Measurements from ENCODE around the gene ACTG2.

The ACTG2 gene

DNA sequence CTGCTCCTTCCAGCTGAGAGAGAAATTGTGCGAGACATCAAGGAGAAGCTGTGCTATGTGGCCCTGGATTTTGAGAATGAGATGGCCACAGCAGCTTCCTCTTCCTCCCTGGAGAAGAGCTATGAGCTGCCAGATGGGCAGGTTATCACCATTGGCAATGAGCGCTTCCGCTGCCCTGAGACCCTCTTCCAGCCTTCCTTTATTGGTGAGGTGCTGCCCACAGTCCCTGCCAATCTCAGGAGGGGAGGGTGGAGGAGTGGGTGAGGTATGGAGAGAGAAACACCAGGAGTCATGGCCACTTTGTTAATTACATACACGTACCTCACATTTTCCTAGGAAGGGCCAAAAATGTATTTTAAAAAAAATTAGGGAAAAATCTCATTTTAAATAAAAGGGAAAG lies 21.9 kb downstream of the ACTG2 start:
- no peak for DNase-seq (ENCODE audit: low read depth)

DNA sequence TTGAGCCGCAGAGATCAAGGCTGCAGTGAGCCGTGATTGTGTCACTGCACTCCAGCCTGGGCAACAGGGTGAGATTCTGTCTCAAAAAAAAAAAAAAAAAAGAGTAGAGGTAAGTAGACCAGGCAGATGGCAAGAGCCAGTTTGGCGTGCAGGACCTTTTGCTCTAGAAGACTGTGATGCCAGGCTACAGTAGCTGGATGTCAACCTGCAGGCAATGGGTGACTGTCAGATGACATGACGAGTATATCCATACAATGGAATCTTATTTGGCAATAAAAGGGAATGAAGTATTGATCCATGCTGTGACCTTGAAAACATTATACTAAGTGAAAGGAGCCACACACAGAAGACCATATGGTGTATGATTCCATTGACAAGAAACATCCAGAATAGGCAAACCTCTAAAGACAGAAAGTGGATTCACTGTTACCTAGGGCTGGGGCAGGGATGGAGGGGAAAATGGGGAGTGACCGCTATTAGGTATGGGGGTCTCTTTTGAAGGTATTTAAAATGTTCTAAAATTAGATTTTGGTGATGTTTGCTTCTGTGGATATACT lies 22.7 kb downstream of the ACTG2 start:
- DNase-seq (ENCODE audit: low read depth): no peak

DNA sequence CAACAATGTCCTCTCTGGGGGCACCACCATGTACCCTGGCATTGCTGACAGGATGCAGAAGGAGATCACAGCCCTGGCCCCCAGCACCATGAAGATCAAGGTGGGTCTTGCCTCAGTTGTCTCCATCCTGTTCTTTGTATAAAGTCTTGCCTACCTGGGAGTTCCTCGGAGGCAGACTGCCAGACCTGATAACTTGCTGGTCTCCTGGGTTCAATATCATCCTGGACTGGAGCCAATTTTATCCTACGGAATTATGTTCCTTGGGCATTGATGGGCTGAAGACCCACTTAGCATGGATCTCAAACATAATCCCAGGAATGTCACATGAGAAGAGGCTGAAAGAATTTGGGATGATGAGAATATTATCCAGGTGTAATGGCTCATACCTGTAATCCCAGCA lies 23.9 kb downstream of the ACTG2 start:
- no peak for DNase-seq (ENCODE audit: low read depth)

DNA sequence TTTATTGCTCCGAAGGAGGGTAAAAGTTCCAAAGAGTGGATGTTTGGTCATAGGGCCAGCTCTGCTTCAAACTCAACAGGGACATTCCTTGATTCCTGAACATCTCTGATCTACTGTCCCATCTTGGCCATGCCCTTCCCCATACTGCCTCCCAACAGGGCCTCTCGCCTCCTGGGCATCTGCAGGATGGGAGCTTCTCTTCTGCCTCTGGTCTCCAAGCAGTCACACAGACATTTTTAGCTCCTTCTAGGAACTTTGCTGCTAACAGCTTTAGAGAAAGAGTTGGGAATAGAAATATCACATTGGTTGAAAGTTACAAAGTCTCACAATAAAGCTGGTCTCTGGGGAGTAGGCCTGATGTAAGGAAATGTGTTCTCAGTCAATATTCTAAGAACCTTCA lies 24.5 kb downstream of the ACTG2 start:
- no peak for DNase-seq (ENCODE audit: low read depth)

DNA sequence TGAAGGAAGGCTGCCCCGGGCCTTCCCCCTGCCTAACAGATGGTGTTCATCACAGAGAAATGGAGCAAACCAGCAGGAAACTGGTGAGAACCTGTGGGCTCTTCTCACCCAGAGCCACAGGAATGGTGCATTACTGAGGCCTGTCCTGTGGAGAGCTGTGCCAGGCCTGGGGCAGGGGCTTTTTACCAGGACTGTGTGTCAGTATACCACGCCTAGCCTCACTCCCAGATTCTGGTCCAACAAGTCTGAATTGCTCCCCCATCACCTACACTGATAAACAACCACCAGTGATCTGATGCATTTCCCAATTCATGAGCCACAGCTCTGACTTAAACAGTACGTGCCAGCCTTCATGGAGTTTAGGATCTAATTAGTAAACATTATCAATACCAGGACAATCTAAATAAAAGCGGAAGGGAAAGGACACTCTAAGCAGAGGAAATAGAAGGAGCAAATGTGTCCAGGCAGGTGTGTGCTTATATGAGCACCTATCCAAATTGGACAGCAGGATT lies 24.9 kb downstream of the ACTG2 start:
- DNase-seq (ENCODE audit: low read depth): no peak

DNA sequence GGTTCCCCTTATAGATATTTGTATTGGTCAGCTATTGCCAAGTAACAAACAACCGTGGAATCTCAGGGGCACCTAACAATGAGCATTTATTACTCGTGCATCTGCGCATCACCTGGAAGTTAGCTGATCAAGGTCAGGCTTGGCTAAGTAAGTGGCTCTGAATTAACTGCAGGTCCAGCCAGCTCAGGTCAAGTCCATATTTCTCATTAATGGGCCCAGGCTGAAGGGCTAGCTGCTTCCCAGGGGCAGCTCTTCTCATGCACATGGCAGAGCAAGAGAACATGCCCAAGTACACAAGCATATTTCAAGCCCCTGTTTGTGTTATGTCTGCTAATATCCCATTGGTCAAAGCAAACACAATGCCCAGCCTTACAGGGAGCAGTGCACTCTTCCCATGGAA lies 26.0 kb downstream of the ACTG2 start:
- DNase-seq (ENCODE audit: low read depth): no peak

DNA sequence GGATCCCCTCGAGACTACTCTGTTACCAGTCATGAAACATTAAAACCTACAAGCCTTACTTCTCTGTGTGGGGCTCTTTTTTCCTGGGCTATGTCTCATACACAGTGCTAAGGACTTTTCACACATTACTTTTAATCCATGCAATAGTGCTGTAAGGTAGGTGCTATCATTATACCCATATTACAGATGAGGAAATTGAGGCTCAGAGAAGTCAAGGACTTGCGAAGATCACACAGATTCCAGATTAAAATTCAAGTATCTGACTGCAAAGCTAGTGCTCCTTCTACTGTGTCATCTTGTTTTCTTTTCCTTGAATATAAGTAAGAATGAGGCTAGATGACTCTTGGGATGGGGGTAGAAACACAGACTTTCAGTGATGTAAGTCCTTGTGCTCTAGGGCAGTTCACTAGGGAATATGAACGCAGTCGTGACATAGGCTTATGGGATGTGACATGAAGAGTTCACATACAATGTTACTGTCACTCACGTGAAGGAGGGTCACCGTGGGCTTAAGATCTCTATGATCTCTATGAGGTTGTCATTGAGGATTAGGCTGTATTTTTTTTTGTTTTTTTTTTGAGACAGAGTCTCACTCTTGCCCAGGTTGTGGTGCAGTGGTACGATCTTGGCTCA lies 26.9 kb downstream of the ACTG2 start:
- DNase-seq (ENCODE audit: low read depth): no peak

DNA sequence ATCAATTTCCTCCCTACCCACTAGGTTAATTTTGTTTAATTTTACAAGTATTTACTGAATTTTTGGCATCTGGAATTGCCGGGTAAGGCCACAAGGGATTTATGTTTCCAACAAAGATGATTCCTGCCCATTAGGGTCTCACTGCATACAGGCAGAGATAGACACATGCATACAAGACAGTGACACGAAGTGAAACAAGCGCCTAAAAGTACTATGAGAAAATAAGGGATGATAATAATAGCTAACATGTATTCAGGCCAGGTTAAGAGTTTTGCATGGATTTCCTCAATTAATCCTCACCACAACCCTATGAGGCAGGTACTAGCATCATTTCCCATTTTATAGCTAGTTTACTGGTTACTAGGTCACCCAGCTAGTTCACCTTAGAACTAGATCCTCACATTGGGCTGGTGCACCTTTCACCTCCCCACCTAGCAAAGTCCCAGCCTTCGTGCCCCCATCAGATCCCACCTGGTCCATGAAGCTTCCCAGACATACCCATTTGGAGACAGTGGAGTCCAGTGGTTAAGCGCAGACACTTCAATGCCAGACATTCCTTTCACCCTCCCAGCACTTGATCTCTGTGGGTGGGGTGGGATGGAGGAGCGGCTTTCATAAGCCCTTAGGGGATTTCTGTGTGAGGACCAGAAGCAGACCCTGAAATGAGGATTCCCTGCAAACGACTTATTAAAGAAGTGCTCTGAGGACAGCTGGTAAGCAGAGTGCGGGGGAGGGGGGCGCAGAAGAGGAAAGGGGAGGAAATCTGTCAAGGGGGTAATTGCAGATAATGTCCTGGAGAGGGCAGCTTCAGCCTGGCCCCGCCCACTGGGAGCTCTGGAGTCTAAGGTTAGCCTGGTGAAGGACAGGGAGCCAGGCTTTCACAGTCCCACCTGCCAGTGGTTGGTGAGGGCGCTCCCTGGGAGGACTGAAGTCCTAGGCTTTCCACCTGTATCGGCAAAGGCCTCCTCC lies 28.1 kb downstream of the ACTG2 start:
- DNase-seq (ENCODE audit: low read depth): peak; percentile 40

DNA sequence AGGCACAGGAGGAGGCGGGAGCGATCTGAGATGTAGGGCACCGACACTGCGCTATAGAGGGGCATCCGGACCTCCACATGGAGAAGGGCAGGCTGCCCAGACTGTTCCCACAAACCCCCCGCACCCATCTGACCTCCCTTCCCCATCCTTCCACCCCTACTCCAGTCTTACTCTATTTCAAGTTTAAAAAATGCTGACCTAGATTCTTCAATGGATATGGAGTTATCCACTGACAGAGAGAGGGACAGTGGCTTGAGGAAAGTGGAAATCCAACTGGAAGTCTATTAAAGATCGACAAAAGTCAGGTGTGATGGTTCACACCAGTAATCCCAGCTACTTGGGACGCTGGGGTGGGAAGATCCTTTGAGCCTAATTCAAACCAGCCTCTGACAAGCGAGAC lies 28.8 kb downstream of the ACTG2 start:
- no peak for DNase-seq (ENCODE audit: low read depth)

DNA sequence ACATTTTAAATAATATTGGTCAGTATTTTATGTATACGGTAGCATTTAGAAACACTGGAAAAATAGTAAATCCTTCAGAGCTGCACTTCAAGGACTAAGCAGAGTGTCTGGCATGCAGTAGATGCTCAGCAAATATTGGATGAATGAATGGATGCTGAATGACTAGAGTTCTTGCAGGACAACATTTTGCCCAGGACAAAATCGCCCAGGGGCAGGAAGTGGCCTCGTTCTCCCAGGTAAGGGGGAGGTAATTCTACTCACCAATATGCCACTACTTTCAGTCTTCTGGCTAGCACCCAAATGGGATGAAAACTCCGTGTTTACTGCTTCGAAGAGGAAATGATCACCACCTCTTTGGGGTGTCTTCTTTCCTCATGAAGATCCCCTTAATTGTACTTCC lies 29.9 kb downstream of the ACTG2 start:
- DNase-seq (ENCODE audit: low read depth): no peak

DNA sequence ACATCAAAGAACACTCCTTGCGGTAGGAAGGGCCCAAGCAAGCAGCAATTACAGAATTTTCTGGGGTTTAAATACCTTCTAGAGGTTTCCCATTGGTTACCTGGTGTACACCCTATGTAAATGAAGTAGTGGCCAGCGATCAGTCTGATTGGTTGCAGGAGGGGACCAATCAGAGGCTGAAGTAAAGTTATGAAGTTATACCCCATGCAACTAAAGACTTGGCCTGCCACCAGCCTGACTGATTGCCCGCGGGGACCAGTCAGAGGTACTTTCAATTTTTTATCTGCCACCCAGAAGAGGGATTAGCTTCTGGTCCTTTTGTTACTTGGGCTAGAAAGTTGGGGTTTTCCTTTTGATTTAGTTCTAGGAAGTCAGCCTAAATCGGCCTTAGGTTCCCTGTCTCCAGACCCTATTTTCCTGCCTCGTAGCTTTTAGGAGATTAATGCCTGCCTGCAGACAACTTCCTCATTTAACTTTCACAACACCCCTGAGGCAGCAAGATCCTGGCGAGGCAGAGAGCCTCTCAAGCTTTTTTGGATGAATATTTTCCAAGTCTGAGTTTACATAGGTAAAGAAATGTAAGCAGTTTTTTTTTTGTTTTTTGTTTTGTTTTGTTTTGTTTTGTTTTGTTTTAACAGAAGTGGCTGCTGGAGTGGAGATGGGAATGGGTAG lies 32.4 kb downstream of the ACTG2 start:
- DNase-seq (ENCODE audit: low read depth): no peak

DNA sequence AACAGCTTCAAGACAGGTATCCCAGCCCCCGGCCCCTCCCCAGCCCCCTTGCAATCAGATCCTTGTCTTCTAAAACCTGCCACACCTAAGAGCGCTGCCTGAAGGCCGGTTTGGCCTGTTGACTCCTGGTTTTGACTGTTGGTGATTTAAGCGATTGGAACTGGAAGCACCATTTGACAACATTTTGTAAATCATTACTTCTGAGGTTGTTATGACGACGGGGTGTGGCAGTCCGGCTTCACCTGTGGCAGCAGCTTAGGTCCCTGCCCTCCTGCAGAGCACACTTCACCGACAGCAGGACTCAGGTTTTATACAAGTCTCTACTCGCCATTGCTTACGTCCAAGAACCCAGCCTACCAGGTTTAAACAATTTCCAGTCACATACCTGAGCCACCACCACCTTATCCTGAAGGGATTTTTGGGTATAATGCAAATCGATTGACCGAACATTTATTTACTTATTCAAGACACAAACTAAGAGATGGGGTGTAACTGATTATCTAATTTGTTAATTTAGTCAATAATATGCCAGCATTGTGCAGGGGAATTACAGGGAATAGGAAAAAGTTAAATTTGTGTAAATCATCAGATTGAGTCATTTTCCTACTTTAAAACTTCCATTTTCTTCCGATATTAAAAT lies 33.2 kb downstream of the ACTG2 start:
- no peak for DNase-seq (ENCODE audit: low read depth)

DNA sequence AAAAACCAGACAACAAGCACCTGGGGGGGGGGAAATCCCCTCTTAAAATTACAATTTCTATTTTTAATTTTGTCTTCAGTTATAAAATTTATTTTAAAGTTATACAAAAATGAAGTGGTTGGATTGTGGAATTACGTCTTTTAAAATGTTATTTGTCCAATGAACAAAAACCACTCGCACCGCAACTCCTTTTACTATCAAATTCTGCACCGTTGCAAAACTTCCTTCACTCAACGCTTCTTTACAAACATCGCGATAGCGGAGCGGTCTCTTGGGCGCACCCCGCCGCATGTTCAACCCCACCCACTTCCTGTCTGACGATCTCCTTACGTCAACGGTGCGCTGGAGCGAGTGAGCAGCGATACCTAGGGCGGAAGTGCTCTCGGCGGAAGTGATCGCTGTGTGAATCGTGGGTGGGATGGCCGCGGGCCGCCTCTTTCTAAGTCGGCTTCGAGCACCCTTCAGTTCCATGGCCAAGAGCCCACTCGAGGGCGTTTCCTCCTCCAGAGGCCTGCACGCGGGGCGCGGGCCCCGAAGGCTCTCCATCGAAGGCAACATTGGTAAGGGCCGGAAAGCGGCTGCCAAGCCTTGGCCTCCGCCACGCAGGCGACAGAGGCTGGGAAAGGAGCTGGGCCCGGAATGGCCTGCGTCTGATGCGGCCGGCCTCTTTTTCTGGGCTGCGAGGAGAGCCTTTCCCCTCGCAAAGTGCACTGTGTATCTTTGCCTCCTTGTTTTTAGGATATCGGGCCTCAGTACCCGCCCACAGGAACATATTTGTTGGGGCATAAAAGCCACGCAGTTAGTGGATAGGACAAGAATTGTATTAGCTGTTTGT lies 33.9 kb downstream of the ACTG2 start, which contains the start of gene DGUOK:
Gene DGUOK (plus strand): TSS at position 388 of the 835 bp plus-strand sequence. CDS start 31 bp downstream, at position 419.
- peak; percentile 99 for DNase-seq (ENCODE audit: low read depth)

DNA sequence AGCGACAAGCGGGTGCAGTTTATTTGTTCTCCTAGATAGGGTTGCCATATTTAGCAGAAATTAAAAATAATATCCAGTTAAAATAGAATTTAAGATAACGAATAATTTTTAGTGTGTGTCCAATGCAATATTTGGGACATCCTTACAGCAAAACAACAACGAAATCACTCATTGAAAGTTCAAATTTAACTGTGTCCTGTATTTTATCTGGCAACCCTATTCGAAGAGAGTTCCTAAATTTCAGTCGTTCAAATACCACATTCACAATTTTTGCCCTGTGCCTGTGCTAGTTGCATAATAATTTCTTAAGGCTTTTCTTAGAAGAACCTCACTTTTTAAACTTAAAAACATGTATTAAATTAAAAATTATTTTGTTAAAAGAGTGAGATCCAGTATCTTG lies 34.5 kb downstream of the ACTG2 start:
- DNase-seq (ENCODE audit: low read depth): no peak

DNA sequence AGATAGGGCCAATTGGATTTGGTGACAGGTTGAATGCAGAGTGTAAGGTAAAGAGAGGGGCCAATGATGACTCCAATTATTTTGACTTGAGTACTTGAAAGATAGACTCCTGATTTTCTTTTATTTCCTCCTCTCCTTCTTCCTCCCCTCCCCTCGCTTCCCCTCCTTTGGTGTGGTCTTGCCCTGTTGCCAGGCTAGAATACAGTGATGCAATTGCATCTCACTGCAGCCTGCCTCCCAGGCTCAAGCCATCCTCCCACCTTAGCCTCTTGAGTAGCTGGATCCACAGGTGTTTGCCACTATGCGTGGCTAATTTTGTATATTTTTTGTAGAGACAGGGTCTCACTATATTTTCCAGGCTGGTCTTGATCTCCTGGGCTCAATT lies 36.1 kb downstream of the ACTG2 start:
- no peak for DNase-seq (ENCODE audit: low read depth)

DNA sequence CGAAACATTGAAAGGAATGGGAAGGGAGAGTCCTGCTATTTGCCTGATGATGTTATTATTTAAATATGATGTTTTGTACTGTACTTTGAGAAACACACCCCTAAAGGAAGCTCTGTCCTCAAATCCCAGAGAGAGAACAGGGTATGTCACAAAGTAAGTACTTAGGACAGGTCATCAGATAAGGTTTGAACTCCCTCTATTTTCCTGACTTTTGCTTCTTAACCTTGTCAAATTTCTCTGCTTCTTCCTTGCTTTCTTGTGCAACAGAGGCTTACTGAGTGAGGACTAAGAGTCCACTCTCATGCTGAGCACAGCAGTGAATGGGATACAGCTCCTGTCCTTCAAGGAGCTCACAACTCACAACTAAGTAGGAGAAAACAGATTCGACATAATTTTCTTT lies 37.6 kb downstream of the ACTG2 start:
- no peak for DNase-seq (ENCODE audit: low read depth)

DNA sequence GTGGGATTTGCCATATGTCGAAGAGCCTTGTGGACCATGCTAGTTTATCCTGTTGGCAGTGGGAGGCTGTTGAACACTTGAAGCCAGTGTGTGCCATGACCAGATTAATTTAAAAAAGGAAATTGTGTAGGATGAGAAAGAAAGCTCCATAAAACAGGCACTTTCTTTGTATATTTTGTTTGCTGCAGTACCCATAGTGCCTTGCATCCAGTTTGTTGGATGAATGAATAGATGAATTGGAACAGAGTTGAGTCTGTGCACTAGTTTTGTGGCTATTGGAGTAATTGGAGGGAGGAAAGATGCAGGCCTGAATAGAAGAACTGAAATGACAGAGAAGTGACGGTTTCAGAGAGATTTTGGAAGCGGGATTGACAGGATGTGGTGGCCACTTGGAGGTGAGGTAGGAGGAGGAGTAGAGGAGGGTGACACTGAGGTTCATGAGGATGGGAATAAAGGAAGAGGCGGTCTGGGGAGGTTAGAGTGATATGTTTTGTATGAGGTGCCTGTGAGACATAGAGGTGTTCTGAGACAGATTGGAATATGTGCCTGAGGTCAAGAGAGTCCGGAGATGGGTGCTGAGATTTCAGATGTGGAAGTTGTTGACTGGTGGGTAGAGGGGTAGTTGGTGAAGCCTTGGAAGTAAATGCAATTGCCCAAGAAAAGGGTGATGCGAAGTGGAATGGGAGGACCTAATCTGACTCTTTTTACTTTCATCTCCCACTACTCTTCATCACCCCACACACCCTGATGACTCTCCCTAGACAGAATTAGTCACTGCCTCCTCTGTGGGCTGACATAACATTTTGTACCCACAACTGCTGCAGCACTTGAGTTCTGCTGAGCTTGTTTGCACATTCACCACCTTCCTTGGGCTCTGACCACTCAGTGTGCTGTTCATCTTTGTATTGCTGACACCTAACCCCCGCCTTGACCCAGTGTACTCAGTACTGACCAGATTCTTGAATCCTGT lies 39.0 kb downstream of the ACTG2 start:
- peak; percentile 33 for DNase-seq (ENCODE audit: low read depth)

DNA sequence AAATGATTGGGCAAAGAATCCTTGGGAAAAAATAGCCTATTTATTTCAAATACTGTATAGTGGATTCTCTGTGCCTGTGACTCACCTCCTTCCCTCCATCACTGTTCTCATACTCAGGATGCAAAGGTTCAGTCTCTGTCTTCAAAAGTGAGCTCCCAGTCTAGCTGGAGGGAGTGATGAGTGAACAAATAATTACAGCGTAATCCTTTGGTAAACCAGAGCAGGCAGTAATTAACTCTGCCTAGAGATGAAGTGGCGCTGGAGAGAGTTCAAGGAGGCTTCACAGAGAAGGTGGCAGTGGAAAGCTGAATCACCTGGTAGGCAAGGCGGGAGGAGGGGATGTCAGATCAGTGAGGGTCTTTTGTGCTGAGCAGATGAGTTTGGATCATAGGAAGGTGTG lies 40.4 kb downstream of the ACTG2 start:
- no peak for DNase-seq (ENCODE audit: low read depth)

DNA sequence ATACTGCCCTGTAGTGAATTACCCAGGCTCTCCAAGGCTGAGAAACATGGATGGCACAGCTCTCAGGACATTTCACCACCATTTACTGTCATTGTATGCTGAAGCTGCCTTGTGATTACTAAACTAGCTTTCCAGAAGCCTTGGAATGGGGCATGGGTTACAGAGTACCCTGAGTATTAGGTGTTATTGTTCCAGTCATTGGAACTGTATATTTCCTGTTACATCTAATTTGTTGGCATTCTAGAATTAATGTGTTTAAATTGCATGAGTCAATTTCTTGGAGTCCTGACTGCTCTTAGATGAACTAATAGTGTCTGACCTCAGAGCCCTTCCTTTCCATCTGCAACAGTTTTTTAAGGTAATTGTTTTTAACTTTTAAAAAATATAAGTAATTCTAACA lies 42.8 kb downstream of the ACTG2 start:
- no peak for DNase-seq (ENCODE audit: low read depth)

Data from EH (cell line).